ENCODE results near the gene PTPRR. TPM values are rescaled to one million over a fixed set of nuclear protein-coding genes. Genes with fewer than 3 reads are reported as not detected.

PTPRR gene
- total RNA-seq, 1 donor from 2014 or later = 1.4 TPM

- no peaks in the 10 kb centered on the region for H3K9me3 ChIP-seq (ENCODE audit: insufficient read depth, low read depth, low read length)
- H3K79me2 ChIP-seq (ENCODE audit: insufficient read depth, low read length) = no peaks in the 10 kb centered on the region
- DNase-seq (ENCODE audit: low read depth) (no peak), FAIRE-seq (no peak)
- H2AFZ ChIP-seq (ENCODE audit: low read depth, low read length) = no peak overlapping the region
- H3K27me3 ChIP-seq (ENCODE audit: insufficient read depth, low read length) = no peaks in the 10 kb centered on the region
- H4K20me1 ChIP-seq (ENCODE audit: insufficient read depth, low read length) = no peaks in the 10 kb centered on the region
- no peak overlapping the region for H3K4me3 ChIP-seq (ENCODE audit: insufficient read depth, low read depth, low read length)
- no peak overlapping the region for H3K27ac ChIP-seq (ENCODE audit: low read depth, low read length)
- Mint-ChIP-seq H3K9me3 (ENCODE audit: unreplicated experiment) (peaks cover 3% of the 10 kb centered on the region), H3K4me3 (ENCODE audit: unreplicated experiment) (no peak overlapping the region), H3K27ac (ENCODE audit: unreplicated experiment) (no peak overlapping the region), H3K4me1 (ENCODE audit: low read depth, unreplicated experiment) (peaks cover 9% of the 10 kb centered on the region), H3K27me3 (ENCODE audit: low read depth, unreplicated experiment) (no peaks in the 10 kb centered on the region), H3K36me3 (ENCODE audit: low read depth, unreplicated experiment) (no peaks in the 10 kb centered on the region)
- no peak overlapping the region for H3K4me2 ChIP-seq (ENCODE audit: low read length)
- H3K36me3 ChIP-seq (ENCODE audit: insufficient read depth, low read length) = no peaks in the 10 kb centered on the region
- no peak overlapping the region for H3K9ac ChIP-seq (ENCODE audit: low read length)
- no peak for TF ChIP-seq CTCF (IDR thresholded peaks at IDR 0.05; ENCODE audit: insufficient read depth, low read depth, low read length)
- TF ChIP-seq EZH2 (IDR thresholded peaks at IDR 0.05; ENCODE audit: insufficient read depth, low read length) = no peak
- no peaks in the 10 kb centered on the region for H3K4me1 ChIP-seq (ENCODE audit: insufficient read depth, low read length)
These were observed 45.5 kb upstream of the PTPRR start for GRCh38 chr12:70966046-70966445.

GRCh38 chr12:70964867-70965510 is 44.5 kb upstream of the PTPRR start:
- Histone ChIP-seq H3K79me2 (ENCODE audit: insufficient read depth, low read length) (no peaks in the 10 kb centered on the region), H3K36me3 (ENCODE audit: insufficient read depth, low read length) (no peaks in the 10 kb centered on the region), H3K4me2 (ENCODE audit: low read length) (no peak overlapping the region), H3K4me3 (ENCODE audit: insufficient read depth, low read depth, low read length) (no peak overlapping the region), H3K27ac (ENCODE audit: low read depth, low read length) (no peak overlapping the region), H3K27me3 (ENCODE audit: insufficient read depth, low read length) (no peaks in the 10 kb centered on the region), H3K9me3 (ENCODE audit: insufficient read depth, low read depth, low read length) (no peaks in the 10 kb centered on the region), H3K4me1 (ENCODE audit: insufficient read depth, low read length) (no peaks in the 10 kb centered on the region), H4K20me1 (ENCODE audit: insufficient read depth, low read length) (no peaks in the 10 kb centered on the region), H2AFZ (ENCODE audit: low read depth, low read length) (no peak overlapping the region), H3K9ac (ENCODE audit: low read length) (no peak overlapping the region)
- TF ChIP-seq CTCF (IDR thresholded peaks at IDR 0.05; ENCODE audit: insufficient read depth, low read depth, low read length) (no peak), EZH2 (IDR thresholded peaks at IDR 0.05; ENCODE audit: insufficient read depth, low read length) (no peak)
- Mint-ChIP-seq H3K4me1 (ENCODE audit: low read depth, unreplicated experiment) (peaks cover 7% of the 10 kb centered on the region), H3K36me3 (ENCODE audit: low read depth, unreplicated experiment) (no peaks in the 10 kb centered on the region), H3K4me3 (ENCODE audit: unreplicated experiment) (no peak overlapping the region), H3K27ac (ENCODE audit: unreplicated experiment) (no peak overlapping the region), H3K27me3 (ENCODE audit: low read depth, unreplicated experiment) (no peaks in the 10 kb centered on the region), H3K9me3 (ENCODE audit: unreplicated experiment) (peaks cover 3% of the 10 kb centered on the region)
- no peak for FAIRE-seq
- no peak for DNase-seq (ENCODE audit: low read depth)

GRCh38 chr12:70963081-70963660 is 42.6 kb upstream of the PTPRR start:
- H3K4me2 ChIP-seq (ENCODE audit: low read length) = no peak overlapping the region
- H3K9me3 ChIP-seq (ENCODE audit: insufficient read depth, low read depth, low read length) = no peaks in the 10 kb centered on the region
- H2AFZ ChIP-seq (ENCODE audit: low read depth, low read length) = no peak overlapping the region
- TF ChIP-seq EZH2 (IDR thresholded peaks at IDR 0.05; ENCODE audit: insufficient read depth, low read length) = no peak
- TF ChIP-seq CTCF (IDR thresholded peaks at IDR 0.05; ENCODE audit: insufficient read depth, low read depth, low read length) = no peak
- Mint-ChIP-seq H3K27me3 (ENCODE audit: low read depth, unreplicated experiment) (no peaks in the 10 kb centered on the region), H3K36me3 (ENCODE audit: low read depth, unreplicated experiment) (no peaks in the 10 kb centered on the region), H3K9me3 (ENCODE audit: unreplicated experiment) (peaks cover 3% of the 10 kb centered on the region), H3K4me3 (ENCODE audit: unreplicated experiment) (no peak overlapping the region), H3K4me1 (ENCODE audit: low read depth, unreplicated experiment) (peaks cover 7% of the 10 kb centered on the region), H3K27ac (ENCODE audit: unreplicated experiment) (no peak overlapping the region)
- H3K36me3 ChIP-seq (ENCODE audit: insufficient read depth, low read length) = no peaks in the 10 kb centered on the region
- no peaks in the 10 kb centered on the region for H3K27me3 ChIP-seq (ENCODE audit: insufficient read depth, low read length)
- DNase-seq (ENCODE audit: low read depth) (no peak), FAIRE-seq (no peak)
- H3K9ac ChIP-seq (ENCODE audit: low read length) = no peak overlapping the region
- H3K4me1 ChIP-seq (ENCODE audit: insufficient read depth, low read length) = no peaks in the 10 kb centered on the region
- no peaks in the 10 kb centered on the region for H3K79me2 ChIP-seq (ENCODE audit: insufficient read depth, low read length)
- H4K20me1 ChIP-seq (ENCODE audit: insufficient read depth, low read length) = no peaks in the 10 kb centered on the region
- no peak overlapping the region for H3K4me3 ChIP-seq (ENCODE audit: insufficient read depth, low read depth, low read length)
- H3K27ac ChIP-seq (ENCODE audit: low read depth, low read length) = no peak overlapping the region
